Measurements from ENCODE around the gene GJD2. TPM values are rescaled to one million over a fixed set of nuclear protein-coding genes. Genes with fewer than 3 reads are reported as not detected.

GJD2 gene
- total RNA-seq, 1 donor from 2014 or later, result not detected

- intact Hi-C loops (cut with DNase I), result no loop called here
- no peak for ATAC-seq (ENCODE audit: poor library complexity)
- DNase-seq, result no peak
Observed at GRCh38 chr15:34782901-34783300, 28.1 kb upstream of the GJD2 start.

GRCh38 chr15:34780725-34781124, 25.9 kb upstream of the GJD2 start:
- intact Hi-C loops (cut with DNase I), result no loop called here
- no peak for DNase-seq
- ATAC-seq (ENCODE audit: poor library complexity), result no peak

GRCh38 chr15:34776606-34777105, 21.9 kb upstream of the GJD2 start:
- no peak for DNase-seq
- ATAC-seq (ENCODE audit: poor library complexity), result no peak
- intact Hi-C loops (cut with DNase I), result no loop called here

GRCh38 chr15:34773917-34774316, 19.1 kb upstream of the GJD2 start:
- DNase-seq (no peak), ATAC-seq (ENCODE audit: poor library complexity) (no peak)
- intact Hi-C loops (cut with DNase I), result no loop called here

- ATAC-seq (ENCODE audit: poor library complexity) (no peak), DNase-seq (no peak)
- intact Hi-C loops (cut with DNase I), result no loop called here
Observed at GRCh38 chr15:34773013-34773412, 18.2 kb upstream of the GJD2 start.

GRCh38 chr15:34772312-34772711, 17.5 kb upstream of the GJD2 start:
- intact Hi-C loops (cut with DNase I), result no loop called here
- DNase-seq (no peak), ATAC-seq (ENCODE audit: poor library complexity) (no peak)

- ATAC-seq (ENCODE audit: poor library complexity), result no peak
- intact Hi-C loops (cut with DNase I), result no loop called here
- DNase-seq, result no peak
Observed at GRCh38 chr15:34769711-34770110, 14.9 kb upstream of the GJD2 start.

GRCh38 chr15:34768530-34768929, 13.7 kb upstream of the GJD2 start:
- intact Hi-C loops (cut with DNase I), result no loop called here
- DNase-seq (no peak), ATAC-seq (ENCODE audit: poor library complexity) (no peak)

GRCh38 chr15:34765741-34766140, 10.9 kb upstream of the GJD2 start:
- DNase-seq, result no peak
- intact Hi-C loops (cut with DNase I), result no loop called here
- ATAC-seq (ENCODE audit: poor library complexity), result no peak

GRCh38 chr15:34760909-34761308, 6.1 kb upstream of the GJD2 start:
- no peak for DNase-seq
- intact Hi-C loops (cut with DNase I), result no loop called here
- ATAC-seq (ENCODE audit: poor library complexity), result no peak

GRCh38 chr15:34759992-34760391, 5.2 kb upstream of the GJD2 start:
- intact Hi-C loops (cut with DNase I), result no loop called here
- ATAC-seq (ENCODE audit: poor library complexity) (no peak), DNase-seq (no peak)

- intact Hi-C loops (cut with DNase I), result no loop called here
- no peak for DNase-seq
- no peak for ATAC-seq (ENCODE audit: poor library complexity)
Observed at GRCh38 chr15:34759347-34759746, 4.5 kb upstream of the GJD2 start.

- intact Hi-C loops (cut with DNase I), result no loop called here
- DNase-seq (no peak), ATAC-seq (ENCODE audit: poor library complexity) (no peak)
Observed at GRCh38 chr15:34757262-34757661, 2.5 kb upstream of the GJD2 start.

GRCh38 chr15:34755419-34755773, 598 bp upstream of the GJD2 start:
- DNase-seq (no peak), ATAC-seq (ENCODE audit: poor library complexity) (no peak)
- intact Hi-C loops (cut with DNase I), result no loop called here

GRCh38 chr15:34754171-34754601, 612 bp downstream of the GJD2 start:
- intact Hi-C loops (cut with DNase I), result no loop called here
- no peak for DNase-seq
- no peak for ATAC-seq (ENCODE audit: poor library complexity)

GRCh38 chr15:34753236-34753894, 1.4 kb downstream of the GJD2 start:
- DNase-seq (no peak), ATAC-seq (ENCODE audit: poor library complexity) (peak; percentile 65)
- intact Hi-C loops (cut with DNase I), result no loop called here

GRCh38 chr15:34749691-34750090, 5.1 kb downstream of the GJD2 start:
- DNase-seq (no peak), ATAC-seq (ENCODE audit: poor library complexity) (no peak)
- intact Hi-C loops (cut with DNase I), result no loop called here

- ATAC-seq (ENCODE audit: poor library complexity), result no peak
- no peak for DNase-seq
- intact Hi-C loops (cut with DNase I), result no loop called here
Observed at GRCh38 chr15:34739346-34739745, 15.5 kb downstream of the GJD2 start.

GRCh38 chr15:34738002-34738401, 16.8 kb downstream of the GJD2 start:
- ATAC-seq (ENCODE audit: poor library complexity), result no peak
- intact Hi-C loops (cut with DNase I), result no loop called here
- no peak for DNase-seq

GRCh38 chr15:34737477-34737876, 17.3 kb downstream of the GJD2 start:
- intact Hi-C loops (cut with DNase I), result no loop called here
- peak; percentile 97 for ATAC-seq (ENCODE audit: poor library complexity)
- peak; percentile 47 for DNase-seq

GRCh38 chr15:34734303-34734702, 20.5 kb downstream of the GJD2 start:
- DNase-seq (no peak), ATAC-seq (ENCODE audit: poor library complexity) (no peak)
- intact Hi-C loops (cut with DNase I), result no loop called here

Data from Right ventricle myocardium superior (tissue), 1 donor.